Heart left ventricle (tissue), 16 donors: ENCODE measurements around the gene AGFG2. TPM values are rescaled to one million over a fixed set of nuclear protein-coding genes. Genes with fewer than 3 reads are reported as not detected.
"Not testable (repeated sequence)": the region's sequence is repeated elsewhere in the genome, so short reads cannot be mapped to it uniquely, and the experiment has no call there.

ENCODE experiments used
- ATAC-seq, 4 donors: fragments of 200-7000 bp; cut with Tn5 transposase; one replicate each; pipeline ENCODE4 v1.9.1; 2020 to 2022; ENCODE audit warnings: moderate library complexity in 4 of 4, mild to moderate bottlenecking in 3 of 4, moderate number of reproducible peaks in 1 of 4
- DNase-seq, 5 donors: peaks; one replicate each; pipeline ENCODE4 v3.0.0-alpha.2; 2020
- H3K27ac ChIP-seq, 12 donors: fragments of 200-600 bp; sonication (generic) in 4 of 12; one replicate each; pipeline versions ENCODE4 v1.5.0 to v1.8.0; 2016 to 2022; ENCODE audit warnings: mild to moderate bottlenecking in 2 of 12
- H3K27me3 ChIP-seq, 9 donors: fragments of 200-600 bp; sonication (generic) in 2 of 9; one replicate each; pipeline versions ENCODE4 v1.5.1 to v1.8.0; 2016 to 2022; ENCODE audit warnings: mild to moderate bottlenecking in 3 of 9
- H3K36me3 ChIP-seq, 9 donors: fragments of 200-600 bp; sonication (generic) in 2 of 9; one replicate each; pipeline versions ENCODE4 v1.5.0 to v1.8.0; 2018 to 2022; ENCODE audit warnings: mild to moderate bottlenecking in 2 of 9
- H3K4me1 ChIP-seq, 12 donors: fragments of 200-600 bp; sonication (generic) in 4 of 12; one replicate each; pipeline versions ENCODE4 v1.5.0 to v1.8.0; 2016 to 2022; ENCODE audit warnings: mild to moderate bottlenecking in 3 of 12
- H3K4me3 ChIP-seq, 12 donors: fragments of 200-600 bp; sonication (generic) in 4 of 12; one replicate each; pipeline versions ENCODE4 v1.5.0 to v1.8.0; 2017 to 2022; ENCODE audit warnings: mild to moderate bottlenecking in 9 of 12, moderate library complexity in 4 of 12
- H3K9me3 ChIP-seq, 12 donors: fragments of 200-600 bp; sonication (generic) in 4 of 12; one replicate each; pipeline versions ENCODE4 v1.5.0 to v1.8.0; 2016 to 2022; ENCODE audit warnings: mild to moderate bottlenecking in 1 of 12
- CTCF ChIP-seq, 12 donors: fragments of 200-600 bp; sonication (generic) in 4 of 12; IDR thresholded peaks; one replicate each; pipeline versions ENCODE4 v1.5.0 to v1.8.0; 2018 to 2022; ENCODE audit warnings: antibody characterized with exemption in 12 of 12, mild to moderate bottlenecking in 5 of 12
- POLR2A ChIP-seq, 2 donors: fragments of 450-650 bp; IDR thresholded peaks; one replicate each; pipeline ENCODE4 v1.6.1; 2017; ENCODE audit warnings: antibody characterized with exemption in 2 of 2, mild to moderate bottlenecking in 2 of 2, moderate library complexity in 2 of 2
- WGBS, 4 donors: extraction: QIAGEN DNeasy Blood & Tissue Kit in 2 of 4; methylation state at CpG; one replicate each; pipeline versions ENCODE4 v1.1.5 to v1.1.7; 2013 to 2018; 5-methylcytosine and 5-hydroxymethylcytosine counted together
- intact Hi-C, 10 donors: fragments of 100-400 bp; cut with DNase I; formaldehyde crosslinking; loops; one replicate each; pipeline versions ENCODE4 v1.11.1 to v1.14.2; 2022
- polyA plus RNA-seq, 2 donors: library from polyadenylated mRNA; stranded (reverse); fragments of 200-250 nt; gene quantifications; one replicate each; pipeline ENCODE4 v1.2.3, GENCODE V29; 2013
- total RNA-seq, 9 donors: library from RNA; depleted of rRNA in 2 of 9; stranded (reverse); fragments of >200 nt in 2 of 9; fragmentation: NEBNext Ultra II Directional in 3 of 9; extraction: Animal tissue kit (Norgen Biotek cat#: 25700) in 3 of 9; gene quantifications; one replicate each; pipeline versions ENCODE4 v1.1.0 to v1.2.4, GENCODE V29; 2016 to 2023
- donor health status: ischemic (EF 13 %, LVEDD 7.1; RV severe dilation, severe dysfunction).
- donor health status: healthy with polysubstance abuse.
- donor health status: DM: no; HTN: yes; CAD: no.
- donor health status: DM: no; HTN: no; CAD: no.
- donor health status: ischemic (EF 25% LVEDD 6.9; RV normal size, moderate dysfunction).
- donor health status: ischemic (EF 25% LVEDD 5.7; RV mildly dilated, moderate dysfunction).
- donor health status: healthy.
- donor health status: DM: yes; HTN: yes; CAD: no.
- donor health status: ischemic (EF 35%, LVEDD 5.7; RV mildly dilated, moderate dysfunction).
- donor health status: nonischemic (EF 11% LVEDD 7.7; RV severe dilation, severe dysfunction).
- donor health status: DM: yes; HTN: yes; CAD: no.
- donor health status: PGD.
- donor health status: ischemic (EF 29% LVEDD 5.4; RV normal size, mild dysfunction).
- donor health status: nonischemic (EF 23%, LVEDD 6.1; RV moderate dilation, normal function).

The AGFG2 gene
- total and polyA plus RNA-seq, 11 donors, result 12.5 to 36.9 (median 30.8) TPM

GRCh38 chr7:100540073-100540723 is 1.2 kb downstream of the AGFG2 start:
- H3K36me3 ChIP-seq, result no peaks in the 10 kb centered on the region
- no peaks in the 10 kb centered on the region for H3K27me3 ChIP-seq
- H3K27ac ChIP-seq, result no peak overlapping the region
- intact Hi-C loops, result loop anchor here in 1 of 10 donors (5.0 kb wide), 1 partner anchor 58 kb away; the partner anchor contains the start of gene NYAP1
- peaks cover 3 to 46% (median 26%) of the 10 kb centered on the region in 12 donors for H3K4me1 ChIP-seq
- TF ChIP-seq POLR2A (IDR thresholded peaks at IDR 0.05) (no peak), CTCF (IDR thresholded peaks at IDR 0.05) (no peak)
- no peak for ATAC-seq
- DNase-seq, result no peak
- WGBS, 4 donors, result 41 to 57% (median 46%) methylated on average over 6 of the region's 6 CpGs
- peak overlapping the region in 10 of 12 donors; percentile 72 to 99 (median 91) for H3K4me3 ChIP-seq
- no peaks in the 10 kb centered on the region for H3K9me3 ChIP-seq

GRCh38 chr7:100541309-100541708 is 2.3 kb downstream of the AGFG2 start:
- intact Hi-C loops, result loop anchor here in 1 of 10 donors (5.0 kb wide), 1 partner anchor 59 kb away; the partner anchor contains the start of gene NYAP1
- H3K36me3 ChIP-seq, H3K27ac ChIP-seq, DNase-seq, H3K4me3 ChIP-seq, H3K27me3 ChIP-seq, ATAC-seq, H3K9me3 ChIP-seq: not testable (repeated sequence)
- WGBS, 4 donors, result 89 to 91% (median 90%) methylated on average over 7 of the region's 7 CpGs
- peaks cover 11 to 57% (median 37%) of the 10 kb centered on the region in 12 donors for H3K4me1 ChIP-seq

GRCh38 chr7:100543586-100543985 is 4.6 kb downstream of the AGFG2 start:
- 72 to 76% (median 75%) methylated on average over 1 of the region's 1 CpG for WGBS, 4 donors
- H3K27ac ChIP-seq, result peak overlapping the region in 4 of 12 donors; percentile 89 to 92 (median 90)
- TF ChIP-seq POLR2A (IDR thresholded peaks at IDR 0.05) (no peak), CTCF (IDR thresholded peaks at IDR 0.05) (no peak)

GRCh38 chr7:100544386-100544785 is 5.4 kb downstream of the AGFG2 start:
- H3K36me3 ChIP-seq, result peaks cover 0 to 6% (median 0%) of the 10 kb centered on the region in 9 donors
- intact Hi-C loops, result loop anchor here in 2 of 10 donors (2.0 to 5.0 kb wide), 2 partner anchors 62 to 68 kb away; partner anchors contain the start of gene NYAP1 (in 1 of the 2)
- peak overlapping the region; percentile 77 to 92 (median 88) for H3K27ac ChIP-seq
- H3K9me3 ChIP-seq, result no peaks in the 10 kb centered on the region
- no peak overlapping the region for H3K4me3 ChIP-seq
- peaks cover 13 to 81% (median 57%) of the 10 kb centered on the region in 12 donors for H3K4me1 ChIP-seq
- ATAC-seq (no peak), DNase-seq (no peak)
- no peak for TF ChIP-seq CTCF (IDR thresholded peaks at IDR 0.05)
- TF ChIP-seq POLR2A (IDR thresholded peaks at IDR 0.05), result no peak
- WGBS, 4 donors, result 32 to 43% (median 37%) methylated on average over 5 of the region's 5 CpGs
- no peaks in the 10 kb centered on the region for H3K27me3 ChIP-seq

More at GRCh38 chr7:100543586-100543985, 4.6 kb downstream of the AGFG2 start:
- H3K4me3 ChIP-seq, result no peak overlapping the region
- intact Hi-C loops, result loop anchor here in 1 of 10 donors (5.0 kb wide), 1 partner anchor 61 kb away; the partner anchor contains the start of gene NYAP1
- H3K36me3 ChIP-seq, result no peaks in the 10 kb centered on the region
- peaks cover 13 to 74% (median 55%) of the 10 kb centered on the region in 12 donors for H3K4me1 ChIP-seq
- ATAC-seq (no peak), DNase-seq (no peak)
- no peaks in the 10 kb centered on the region for H3K9me3 ChIP-seq
- no peaks in the 10 kb centered on the region for H3K27me3 ChIP-seq
